Natural killer cell (primary cell): ENCODE measurements around the gene SLC52A3. TPM values are rescaled to one million over a fixed set of nuclear protein-coding genes. Genes with fewer than 3 reads are reported as not detected.

Experiments
- ATAC-seq, 3 donors: fragments of 150-1000 bp in 2 of 3; fragments of 200-7000 bp in 1 of 3; cut with Tn5 transposase; 1 replicate in 1 of 3; 2 replicates in 2 of 3; pipeline ENCODE4 v1.10.0; 2021; ENCODE audit warnings: mild to moderate bottlenecking in 2 of 3, moderate library complexity in 2 of 3
- DNase-seq, 2 donors: peaks; one replicate each; pipeline versions ENCODE4 v3.0.0 to v3.0.0-alpha.2; 2013 to 2021; ENCODE audit warnings: mixed read lengths in 1 of 2
- H3K27ac ChIP-seq: one replicate; pipeline ENCODE4 v1.5.1; 2013; ENCODE audit warnings: mild to moderate bottlenecking, low read length
- H3K27me3 ChIP-seq: one replicate; pipeline ENCODE4 v1.6.1; 2013; ENCODE audit warnings: low read length; ENCODE audit not compliant: control insufficient read depth, insufficient read depth
- H3K36me3 ChIP-seq: one replicate; pipeline ENCODE4 v1.6.1; 2013; ENCODE audit warnings: low read length; ENCODE audit not compliant: control insufficient read depth, insufficient read depth
- H3K4me1 ChIP-seq: one replicate; pipeline ENCODE4 v1.6.1; 2013; ENCODE audit warnings: low read length; ENCODE audit not compliant: control insufficient read depth, insufficient read depth
- H3K4me3 ChIP-seq: one replicate; pipeline ENCODE4 v1.5.1; 2013; ENCODE audit warnings: low read length
- H3K9me3 ChIP-seq: one replicate; pipeline ENCODE4 v1.6.1; 2013; ENCODE audit warnings: low read length; ENCODE audit not compliant: control insufficient read depth, insufficient read depth
- H3K27ac Mint-ChIP-seq, 2 donors: one replicate each; pipeline ENCODE4 v1.8.0; 2022; ENCODE audit warnings: mild to moderate bottlenecking in 2 of 2, mixed read lengths in 2 of 2, moderate library complexity in 1 of 2
- H3K27me3 Mint-ChIP-seq, 2 donors: one replicate each; pipeline ENCODE4 v1.8.0; 2022; ENCODE audit warnings: low read depth in 2 of 2, mixed read lengths in 2 of 2
- H3K36me3 Mint-ChIP-seq: one replicate; pipeline ENCODE4 v1.8.0; 2022; ENCODE audit warnings: mixed read lengths
- H3K4me1 Mint-ChIP-seq, 2 donors: one replicate each; pipeline ENCODE4 v1.8.0; 2022; ENCODE audit warnings: mixed read lengths in 2 of 2
- H3K4me3 Mint-ChIP-seq: one replicate; pipeline ENCODE4 v1.8.0; 2022; ENCODE audit warnings: mild to moderate bottlenecking, moderate library complexity, mixed read lengths
- H3K9me3 Mint-ChIP-seq, 2 donors: one replicate each; pipeline ENCODE4 v1.8.0; 2022; ENCODE audit warnings: mixed read lengths in 2 of 2
- WGBS: methylation state at CpG from one replicate; pipeline ENCODE4 v1.1.7; 2013; ENCODE audit warnings: missing lambda C conversion rate; ENCODE audit not compliant: insufficient coverage; 5-methylcytosine and 5-hydroxymethylcytosine counted together
- intact Hi-C: fragments of 100-400 bp; cut with micrococcal nuclease; formaldehyde crosslinking; loops from one replicate; pipeline ENCODE4 v1.14.2; 2022
- total RNA-seq, 4 donors: library from RNA; stranded (reverse); fragments of 120-200 nt in 1 of 4; gene quantifications; one replicate each; pipeline versions ENCODE4 v1.2.3 to v1.2.4, GENCODE V29; 2013 to 2022
- TF ChIP-seq, protein P1 (sequence below): fragments of 200-600 bp; IDR thresholded peaks from one replicate; pipeline ENCODE4 v1.8.0; 2022; ENCODE audit warnings: antibody characterized with exemption

The SLC52A3 gene
- total RNA-seq, 3 donors from 2014 or later (not counting 1 experiment from before 2014, with no cell fraction given): not detected

DNA sequence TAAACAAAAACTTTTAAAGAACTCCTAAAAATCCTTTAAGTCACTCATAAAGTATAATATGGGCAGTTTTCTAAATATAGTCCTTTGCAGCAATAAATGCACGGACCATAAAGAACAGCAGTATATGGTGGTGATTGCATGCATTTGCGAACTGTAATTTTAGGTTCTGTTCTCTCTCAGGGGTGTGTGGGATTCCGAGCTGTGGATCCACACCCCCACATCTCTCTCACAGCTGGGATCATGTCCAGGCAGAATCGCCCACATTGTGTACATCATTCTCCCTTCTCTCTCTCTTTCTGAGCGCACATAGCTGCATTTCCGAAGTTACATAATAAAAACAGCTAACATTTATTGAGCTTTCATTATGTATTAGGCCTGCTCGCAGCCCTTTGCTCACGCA, 28.6 kb downstream of the SLC52A3 start:
- no peak for ATAC-seq
- DNase-seq: no peak
- no peak overlapping the region for H3K27ac Mint-ChIP-seq
- no peaks in the 10 kb centered on the region for H3K36me3 Mint-ChIP-seq
- no peaks in the 10 kb centered on the region for H3K4me1 ChIP-seq
- no peak overlapping the region for H3K4me3 Mint-ChIP-seq
- 94% methylated on average over 4 of the region's 8 CpGs for WGBS
- intact Hi-C loops: loop anchor here (5.0 kb wide), 1 partner anchor 177 kb away; no protein-coding TSS in a partner anchor
- H3K4me3 ChIP-seq: no peak overlapping the region
- no peaks in the 10 kb centered on the region for H3K36me3 ChIP-seq
- peaks cover under 1% of the 10 kb centered on the region for H3K9me3 ChIP-seq
- TF ChIP-seq, protein P1, sequence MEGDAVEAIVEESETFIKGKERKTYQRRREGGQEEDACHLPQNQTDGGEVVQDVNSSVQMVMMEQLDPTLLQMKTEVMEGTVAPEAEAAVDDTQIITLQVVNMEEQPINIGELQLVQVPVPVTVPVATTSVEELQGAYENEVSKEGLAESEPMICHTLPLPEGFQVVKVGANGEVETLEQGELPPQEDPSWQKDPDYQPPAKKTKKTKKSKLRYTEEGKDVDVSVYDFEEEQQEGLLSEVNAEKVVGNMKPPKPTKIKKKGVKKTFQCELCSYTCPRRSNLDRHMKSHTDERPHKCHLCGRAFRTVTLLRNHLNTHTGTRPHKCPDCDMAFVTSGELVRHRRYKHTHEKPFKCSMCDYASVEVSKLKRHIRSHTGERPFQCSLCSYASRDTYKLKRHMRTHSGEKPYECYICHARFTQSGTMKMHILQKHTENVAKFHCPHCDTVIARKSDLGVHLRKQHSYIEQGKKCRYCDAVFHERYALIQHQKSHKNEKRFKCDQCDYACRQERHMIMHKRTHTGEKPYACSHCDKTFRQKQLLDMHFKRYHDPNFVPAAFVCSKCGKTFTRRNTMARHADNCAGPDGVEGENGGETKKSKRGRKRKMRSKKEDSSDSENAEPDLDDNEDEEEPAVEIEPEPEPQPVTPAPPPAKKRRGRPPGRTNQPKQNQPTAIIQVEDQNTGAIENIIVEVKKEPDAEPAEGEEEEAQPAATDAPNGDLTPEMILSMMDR: no peak
- H3K27me3 Mint-ChIP-seq: peaks cover 8 to 9% of the 10 kb centered on the region in 2 donors
- peaks cover 2% of the 10 kb centered on the region for H3K27me3 ChIP-seq
- no peak overlapping the region for H3K27ac ChIP-seq
- H3K9me3 Mint-ChIP-seq: no peaks in the 10 kb centered on the region
- H3K4me1 Mint-ChIP-seq: no peaks in the 10 kb centered on the region

GRCh38 chr20:733861-734260, 34.4 kb downstream of the SLC52A3 start:
- ATAC-seq (no peak), DNase-seq (no peak)
- Histone ChIP-seq H3K36me3 (no peaks in the 10 kb centered on the region), H3K4me1 (no peaks in the 10 kb centered on the region), H3K27ac (no peak overlapping the region), H3K4me3 (no peak overlapping the region), H3K27me3 (peaks cover 3% of the 10 kb centered on the region), H3K9me3 (no peaks in the 10 kb centered on the region)
- Mint-ChIP-seq H3K36me3 (no peaks in the 10 kb centered on the region), H3K4me1 (no peaks in the 10 kb centered on the region), H3K27me3 (peaks cover 9 to 28% of the 10 kb centered on the region in 2 donors), H3K9me3 (no peaks in the 10 kb centered on the region), H3K27ac (no peak overlapping the region), H3K4me3 (no peak overlapping the region)
- TF ChIP-seq, protein P1: no peak
- intact Hi-C loops: no loop called here
- WGBS: 79% methylated on average over 7 of the region's 7 CpGs

- intact Hi-C loops: no loop called here
- TF ChIP-seq, protein P1: no peak
These were observed 35.6 kb downstream of the SLC52A3 start for GRCh38 chr20:732727-733126.

GRCh38 chr20:731891-732560, 36.3 kb downstream of the SLC52A3 start:
- intact Hi-C loops: no loop called here
- Mint-ChIP-seq H3K27ac (no peak overlapping the region), H3K4me1 (no peaks in the 10 kb centered on the region), H3K9me3 (no peaks in the 10 kb centered on the region), H3K27me3 (peaks cover 19 to 35% of the 10 kb centered on the region in 2 donors), H3K4me3 (no peak overlapping the region), H3K36me3 (no peaks in the 10 kb centered on the region)
- Histone ChIP-seq H3K4me3 (no peak overlapping the region), H3K36me3 (no peaks in the 10 kb centered on the region), H3K4me1 (no peaks in the 10 kb centered on the region), H3K27me3 (peaks cover 8% of the 10 kb centered on the region), H3K9me3 (no peaks in the 10 kb centered on the region), H3K27ac (no peak overlapping the region)
- ATAC-seq: no peak
- 81% methylated on average over 8 of the region's 8 CpGs for WGBS
- DNase-seq: no peak
- TF ChIP-seq, protein P1: no peak

More at GRCh38 chr20:732727-733126, 35.6 kb downstream of the SLC52A3 start:
- H3K27me3 ChIP-seq: peaks cover 6% of the 10 kb centered on the region
- H3K36me3 ChIP-seq: no peaks in the 10 kb centered on the region
- Mint-ChIP-seq H3K27ac (no peak overlapping the region), H3K36me3 (no peaks in the 10 kb centered on the region), H3K4me1 (no peaks in the 10 kb centered on the region), H3K9me3 (no peaks in the 10 kb centered on the region), H3K27me3 (peaks cover 16 to 33% of the 10 kb centered on the region in 2 donors), H3K4me3 (no peak overlapping the region)
- WGBS: 82% methylated on average over 3 of the region's 3 CpGs
- ATAC-seq (no peak), DNase-seq (no peak)
- H3K9me3 ChIP-seq: no peaks in the 10 kb centered on the region
- no peak overlapping the region for H3K27ac ChIP-seq
- H3K4me3 ChIP-seq: no peak overlapping the region
- no peaks in the 10 kb centered on the region for H3K4me1 ChIP-seq
